ENCODE data around the gene MT1M. TPM values are rescaled to one million over a fixed set of nuclear protein-coding genes. Genes with fewer than 3 reads are reported as not detected.
"Not testable (repeated sequence)": the region's sequence is repeated elsewhere in the genome, so short reads cannot be mapped to it uniquely, and the experiment has no call there.

MT1M gene
- total RNA-seq, 1 donor from 2014 or later, result 0.90 TPM

DNA sequence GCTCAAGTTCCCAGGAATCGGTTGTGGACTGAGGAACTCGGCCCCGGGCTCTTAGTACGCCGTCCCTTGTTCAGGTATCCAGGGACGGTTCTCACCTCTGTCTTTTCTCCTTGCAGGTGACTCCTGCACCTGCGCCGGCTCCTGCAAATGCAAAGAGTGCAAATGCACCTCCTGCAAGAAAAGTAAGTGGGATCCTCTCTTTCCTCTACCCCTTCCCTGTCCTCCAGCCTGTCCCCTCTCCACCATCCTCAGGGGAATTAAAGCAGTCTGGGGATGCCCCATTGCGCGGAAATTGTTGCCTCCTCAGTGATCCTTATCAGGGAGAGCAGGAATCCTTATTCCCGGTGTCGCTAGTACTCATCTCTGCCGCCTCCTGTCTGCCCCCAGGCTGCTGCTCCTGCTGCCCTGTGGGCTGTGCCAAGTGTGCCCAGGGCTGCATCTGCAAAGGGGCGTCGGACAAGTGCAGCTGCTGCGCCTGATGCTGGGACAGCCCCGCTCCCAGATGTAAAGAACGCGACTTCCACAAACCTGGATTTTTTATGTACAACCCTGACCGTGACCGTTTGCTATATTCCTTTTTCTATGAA, 23.5 kb upstream of the MT1M start:
- peak in 1 of 2 donors; percentile 14 for DNase-seq (ENCODE audit: low read depth in 2 of 2)

DNA sequence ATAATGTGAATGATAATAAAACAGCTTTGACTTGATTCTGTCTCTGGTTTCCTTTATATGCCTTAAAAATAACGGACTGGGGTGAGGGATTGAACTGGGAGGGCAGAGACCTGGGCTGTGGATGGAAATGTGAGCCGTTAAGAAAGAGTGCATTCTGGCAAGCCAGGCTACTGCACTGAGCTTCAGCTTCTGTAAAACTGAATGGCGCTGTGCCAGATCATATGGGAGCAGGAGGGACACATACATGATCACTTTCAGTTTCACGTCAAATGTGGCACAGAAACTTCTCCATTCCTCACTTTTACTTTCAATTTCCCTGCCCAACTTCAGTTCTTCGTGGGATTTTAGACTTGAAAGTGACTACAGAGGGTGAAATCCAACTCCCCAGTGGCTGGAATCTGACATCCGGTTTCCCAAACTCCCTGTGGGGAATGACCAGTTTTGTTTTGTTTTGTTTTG, 23.0 kb upstream of the MT1M start:
- peak; percentile 83 to 86 for DNase-seq (ENCODE audit: low read depth in 2 of 2)

DNA sequence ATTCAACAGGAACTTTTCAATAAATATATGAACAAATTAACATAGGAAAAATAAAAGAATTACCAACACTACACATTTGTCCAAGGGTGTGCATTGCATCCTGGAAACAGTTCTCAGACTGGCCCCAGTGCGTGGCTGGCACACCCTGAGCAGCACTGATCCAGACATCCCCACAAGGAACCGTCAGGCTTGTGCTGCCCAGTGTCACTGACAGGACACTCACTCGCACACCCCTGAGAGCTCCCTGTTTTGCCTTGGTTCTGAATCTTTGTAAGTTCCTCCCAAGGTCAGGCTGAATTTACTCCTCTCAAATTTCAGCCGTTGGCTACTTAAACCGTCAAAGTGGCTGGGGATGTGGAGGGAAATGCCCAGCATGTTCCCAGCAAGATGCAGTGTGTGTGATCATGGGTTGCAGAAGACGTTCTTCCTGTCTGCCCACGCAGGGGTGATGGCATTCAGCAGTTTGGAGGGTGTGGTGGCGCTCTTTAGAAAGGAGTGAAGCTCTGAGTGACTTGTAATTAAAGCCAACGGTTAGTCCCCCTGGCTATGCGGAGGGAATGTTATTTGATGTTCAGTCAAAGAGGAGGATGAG, 22.3 kb upstream of the MT1M start:
- peak in 1 of 2 donors; percentile 70 for DNase-seq (ENCODE audit: low read depth in 2 of 2)

DNA sequence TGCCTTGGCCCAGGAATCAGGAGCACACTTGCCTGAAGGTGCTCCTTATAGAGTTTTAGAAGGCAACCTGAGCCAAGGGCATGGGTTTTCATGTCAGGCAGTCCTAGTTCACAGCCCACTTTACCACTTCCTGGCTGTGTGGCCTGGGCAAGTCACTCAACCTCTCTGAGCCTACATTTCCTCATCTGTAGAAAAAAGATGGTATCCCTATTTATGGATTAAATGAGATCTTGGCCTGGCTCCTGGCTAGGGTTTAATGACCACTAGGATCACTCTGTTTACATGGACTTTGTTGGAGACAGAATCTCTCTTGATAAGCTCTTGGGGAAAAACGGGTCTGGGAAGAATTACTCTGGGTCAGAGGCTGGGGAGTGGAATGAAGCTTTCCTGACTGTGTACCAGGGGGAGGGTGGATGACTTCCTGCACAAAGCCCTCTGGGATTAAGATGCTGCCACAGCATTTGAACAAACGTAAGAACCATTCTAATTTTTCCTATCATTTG, 21.8 kb upstream of the MT1M start:
- no peak for DNase-seq (ENCODE audit: low read depth in 2 of 2)

DNA sequence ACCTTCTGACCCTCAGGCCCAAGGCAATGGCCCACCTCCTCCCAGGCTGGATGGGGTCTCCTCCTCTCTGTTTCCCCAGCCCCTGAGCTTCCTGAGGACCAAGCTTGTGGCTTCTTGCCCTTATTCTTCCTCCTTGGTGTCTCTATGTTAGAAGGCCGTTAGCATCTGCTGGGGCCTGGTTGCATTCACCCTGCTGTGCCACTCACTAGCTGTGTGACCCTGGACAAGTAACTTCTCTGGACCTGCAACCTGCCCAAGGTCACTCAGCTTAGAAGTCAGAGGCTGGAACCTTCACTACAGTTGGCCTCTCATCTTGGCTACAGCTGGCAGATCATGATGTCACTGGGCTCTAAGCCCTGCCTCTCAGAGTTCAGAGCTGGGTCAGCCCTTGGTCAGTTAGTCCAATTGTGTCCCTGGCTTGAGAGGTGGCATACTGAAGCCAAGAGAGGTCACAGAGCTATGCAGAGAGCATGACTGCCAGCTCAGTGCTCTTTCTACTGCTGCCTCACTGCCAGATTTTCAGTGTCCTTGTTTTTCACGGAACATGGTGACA, 21.1 kb upstream of the MT1M start:
- DNase-seq (ENCODE audit: low read depth in 2 of 2), result peak in 1 of 2 donors; percentile 51

DNA sequence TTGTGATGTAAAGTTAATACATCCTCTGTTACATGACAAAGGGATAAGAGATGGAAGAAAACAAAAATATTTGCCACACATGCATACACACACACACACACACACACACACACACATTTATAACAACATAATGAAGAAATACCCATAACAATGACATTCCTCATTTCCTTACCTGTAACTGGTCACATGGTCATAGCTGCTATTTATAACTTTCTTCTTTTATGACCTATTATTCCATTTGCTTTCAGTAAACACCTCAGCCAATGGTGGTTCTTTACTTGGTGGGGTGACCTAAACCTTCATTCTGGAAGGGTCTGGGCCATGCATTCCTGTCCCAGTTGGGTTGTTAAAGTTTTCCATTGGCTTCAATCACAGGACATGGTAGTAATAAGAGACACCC, 18.8 kb upstream of the MT1M start:
- DNase-seq (ENCODE audit: low read depth in 2 of 2), result no peak

DNA sequence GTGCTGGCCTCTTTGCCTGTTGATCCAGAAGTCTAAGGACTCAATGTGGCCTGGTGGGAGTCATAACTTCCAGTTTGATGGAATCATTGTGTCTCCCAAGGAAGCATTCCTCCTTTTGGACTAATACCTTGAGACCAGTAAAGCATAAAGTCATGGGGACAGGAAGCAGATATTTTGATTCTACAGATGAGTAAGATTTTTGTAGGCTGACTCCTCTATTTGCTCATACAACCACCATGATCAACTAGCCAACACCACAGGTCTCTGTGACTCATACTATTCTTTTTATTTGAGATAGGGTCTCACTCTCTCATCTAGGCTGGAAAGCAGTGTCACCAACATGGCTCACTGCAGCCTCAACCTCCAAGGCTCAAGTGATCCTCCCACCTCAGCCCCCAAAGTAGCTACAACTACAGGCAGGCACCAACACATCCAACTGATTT, 17.9 kb upstream of the MT1M start:
- peak in 1 of 2 donors; percentile 63 for DNase-seq (ENCODE audit: low read depth in 2 of 2)

DNA sequence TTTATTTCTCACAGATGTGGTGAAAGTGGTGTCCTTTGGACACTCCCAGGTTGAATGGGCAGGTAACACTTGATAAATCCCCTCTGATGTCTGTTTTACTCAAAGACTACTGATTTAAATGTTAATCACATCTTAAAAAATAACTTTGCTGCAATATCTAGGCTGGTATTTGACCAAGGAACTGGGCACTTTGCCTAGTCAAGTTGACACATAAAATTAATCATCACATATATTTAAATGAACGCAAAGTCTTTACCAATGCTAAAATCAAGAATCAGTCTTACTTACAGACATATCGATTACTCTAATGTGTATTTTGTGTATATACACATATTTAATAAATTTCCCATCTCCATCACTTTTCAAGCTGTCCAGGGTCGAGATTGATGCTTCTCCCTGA, 17.1 kb upstream of the MT1M start:
- DNase-seq (ENCODE audit: low read depth in 2 of 2), result no peak

DNA sequence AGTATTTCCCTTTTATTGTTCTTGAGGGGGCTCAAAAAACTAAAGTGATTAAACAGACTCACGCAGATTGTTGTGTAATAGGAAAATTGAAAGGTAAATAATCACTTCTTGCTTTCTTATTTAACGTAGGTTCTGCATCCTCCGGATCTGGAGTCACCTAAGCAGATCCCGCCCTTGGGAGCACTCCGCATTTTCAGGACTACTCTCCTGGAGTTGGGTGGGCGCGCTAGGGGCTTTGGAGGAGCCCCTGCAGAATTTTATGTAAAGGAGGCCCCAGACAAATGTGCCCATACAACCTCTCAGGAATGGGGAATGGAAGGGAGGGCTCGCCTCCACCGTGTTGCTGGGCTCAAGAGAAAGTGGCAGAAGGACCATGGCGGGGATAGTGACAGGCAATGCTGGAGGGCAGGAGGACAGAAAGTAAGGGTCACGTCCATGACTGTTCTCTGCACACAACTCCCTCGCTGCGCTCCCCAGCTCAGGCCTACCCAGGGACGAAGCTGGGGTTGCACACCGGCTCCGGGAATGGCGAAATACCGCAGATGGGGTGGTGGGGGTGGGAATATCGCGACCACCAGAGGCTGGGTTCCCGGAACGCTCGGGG, 15.7 kb upstream of the MT1M start:
- no peak for DNase-seq (ENCODE audit: low read depth in 2 of 2)

DNA sequence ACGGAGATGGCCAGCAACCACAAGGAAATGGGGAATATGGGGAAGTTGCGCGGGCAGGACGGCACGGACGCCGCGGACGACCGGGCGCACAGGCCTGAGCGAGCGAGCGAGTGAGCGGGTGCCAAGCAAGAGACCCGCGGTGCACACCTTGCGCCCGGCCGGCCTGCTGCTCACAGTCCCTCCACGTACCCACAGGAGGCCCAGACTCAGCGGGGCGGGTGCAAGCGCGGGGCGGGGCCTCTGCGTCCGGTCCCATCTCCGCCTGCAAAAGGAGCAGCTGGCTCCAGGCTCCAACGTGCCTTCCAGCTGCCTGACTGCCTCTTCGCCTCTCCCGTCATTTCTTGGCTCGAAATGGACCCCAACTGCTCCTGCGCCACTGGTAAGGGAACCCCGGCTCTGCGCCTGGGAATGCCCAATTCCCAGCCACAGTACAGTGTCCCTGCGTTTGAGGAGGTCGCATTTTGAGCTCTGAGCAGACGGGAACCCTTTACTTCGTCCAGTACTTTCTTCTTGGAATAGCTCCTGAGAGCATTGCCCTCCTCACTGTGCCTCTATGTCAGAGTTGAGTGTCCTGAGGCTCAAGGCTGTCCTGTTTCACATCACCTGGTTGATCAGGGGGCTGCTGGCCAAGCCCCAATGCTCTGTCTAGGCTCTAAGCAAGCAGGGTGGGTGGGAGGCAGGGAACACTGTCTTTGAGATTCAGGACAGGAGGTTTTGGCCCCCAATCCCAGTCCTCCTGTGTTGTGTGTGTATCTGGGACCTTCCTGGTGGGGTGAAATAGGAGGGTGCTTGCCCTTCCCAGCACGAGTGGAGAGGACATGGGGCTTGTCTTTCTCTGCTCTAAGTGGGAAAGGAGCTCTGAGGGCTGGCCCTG, 15.0 kb upstream of the MT1M start:
- DNase-seq (ENCODE audit: low read depth in 2 of 2), result peak in 1 of 2 donors; percentile 50

DNA sequence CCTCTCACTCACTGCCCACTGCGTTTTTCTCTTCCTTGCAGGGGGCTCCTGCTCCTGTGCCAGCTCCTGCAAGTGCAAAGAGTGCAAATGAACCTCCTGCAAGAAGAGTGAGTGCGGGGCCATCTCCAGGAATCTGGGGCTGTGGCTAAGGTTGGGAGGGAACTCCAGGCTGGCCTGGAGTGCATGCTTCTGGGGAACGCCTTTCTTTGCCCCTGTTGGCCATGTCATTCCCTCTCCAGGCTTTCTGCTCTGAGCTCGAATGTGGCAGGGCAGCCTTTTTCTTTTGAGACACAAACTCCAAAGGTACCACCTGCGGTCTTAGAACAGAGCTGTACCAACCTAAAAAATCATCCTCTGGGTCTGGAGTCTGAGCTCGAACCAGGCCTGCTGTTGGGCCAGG, 14.3 kb upstream of the MT1M start:
- no peak for DNase-seq (ENCODE audit: low read depth in 2 of 2)

DNA sequence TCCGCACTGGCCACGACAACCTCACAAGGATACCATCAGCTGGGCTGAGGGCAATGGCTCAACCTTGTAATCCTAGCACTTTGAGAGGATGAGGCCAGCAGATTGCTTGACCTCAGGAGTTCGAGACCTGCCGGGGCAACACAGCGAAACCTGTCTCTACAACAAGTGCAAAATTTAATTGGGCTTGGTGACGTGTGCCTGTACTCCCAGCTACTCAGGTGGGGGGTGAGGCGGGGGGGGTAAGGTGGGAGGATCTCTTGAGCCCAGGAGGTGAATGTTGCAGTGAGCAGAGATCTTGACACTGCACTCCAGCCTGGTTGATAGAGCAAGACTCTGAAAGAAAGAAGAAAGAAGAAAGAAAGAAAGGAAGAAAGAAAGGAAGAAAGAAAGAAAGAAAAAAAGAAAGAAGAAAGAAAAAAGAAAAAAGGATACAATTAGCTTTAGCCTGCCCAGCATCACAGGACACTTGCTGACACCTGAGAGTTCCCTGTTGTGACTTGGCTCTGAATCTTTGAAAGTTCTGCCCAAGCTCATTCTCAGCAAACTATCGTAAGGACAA, 12.0 kb upstream of the MT1M start:
- no peak for DNase-seq (ENCODE audit: low read depth in 2 of 2)

DNA sequence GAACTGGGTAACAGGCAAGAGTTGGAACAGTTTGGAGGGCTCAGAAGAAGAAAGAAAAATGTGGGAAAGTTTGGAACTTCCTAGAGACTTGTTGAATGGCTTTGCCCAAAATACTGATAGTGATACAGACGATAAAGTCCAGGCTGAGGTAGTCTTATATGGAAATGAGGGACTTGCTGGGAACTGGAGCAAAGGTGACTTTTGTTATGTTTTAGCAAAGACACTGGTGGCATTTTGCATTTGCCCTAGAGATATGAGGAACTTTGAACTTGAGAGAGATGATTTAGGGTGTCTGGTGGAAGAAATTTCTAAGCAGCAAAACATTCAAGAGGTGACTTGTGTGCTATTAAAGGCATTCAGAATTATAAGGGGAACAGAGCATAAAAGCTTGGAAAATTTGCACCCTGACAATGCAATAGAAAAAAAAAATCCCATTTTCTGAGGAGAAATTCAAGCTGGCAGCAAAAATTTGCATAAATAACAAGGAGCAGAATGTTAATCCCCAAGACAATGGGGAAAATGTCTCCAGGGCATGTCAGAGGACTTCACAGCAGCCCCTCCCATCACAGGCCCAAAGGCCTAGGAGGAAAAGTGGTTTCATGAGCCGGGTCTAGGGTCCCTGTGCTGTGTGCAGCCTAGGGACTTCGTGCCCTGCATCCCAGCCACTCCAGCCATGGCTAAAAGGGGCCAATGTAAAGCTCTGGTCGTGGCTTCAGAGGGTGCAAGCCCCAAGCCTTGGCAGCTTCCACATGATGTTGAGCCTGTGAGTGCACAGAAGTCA, 10.6 kb upstream of the MT1M start:
- not testable (repeated sequence) for DNase-seq (ENCODE audit: low read depth in 2 of 2)

DNA sequence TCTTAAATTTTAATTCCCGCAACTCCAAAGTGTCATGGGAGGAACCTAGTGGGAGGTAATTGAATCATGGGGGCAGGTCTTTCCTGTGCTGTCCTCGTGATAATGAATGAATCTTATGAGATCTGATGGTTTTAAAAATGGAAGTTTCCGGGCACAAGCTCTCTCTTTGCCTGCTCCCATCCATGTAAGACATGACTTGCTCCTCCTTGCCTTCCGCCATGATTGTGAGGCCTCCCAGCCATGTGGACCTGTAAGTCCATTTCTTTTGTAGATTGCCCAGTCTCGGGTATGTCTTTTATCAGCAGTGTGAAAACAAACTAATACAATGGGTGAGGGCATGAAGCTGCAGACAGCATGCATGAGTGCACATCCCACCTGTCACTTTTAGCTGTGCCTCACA, 9.3 kb upstream of the MT1M start:
- not testable (repeated sequence) for DNase-seq (ENCODE audit: low read depth in 2 of 2)

DNA sequence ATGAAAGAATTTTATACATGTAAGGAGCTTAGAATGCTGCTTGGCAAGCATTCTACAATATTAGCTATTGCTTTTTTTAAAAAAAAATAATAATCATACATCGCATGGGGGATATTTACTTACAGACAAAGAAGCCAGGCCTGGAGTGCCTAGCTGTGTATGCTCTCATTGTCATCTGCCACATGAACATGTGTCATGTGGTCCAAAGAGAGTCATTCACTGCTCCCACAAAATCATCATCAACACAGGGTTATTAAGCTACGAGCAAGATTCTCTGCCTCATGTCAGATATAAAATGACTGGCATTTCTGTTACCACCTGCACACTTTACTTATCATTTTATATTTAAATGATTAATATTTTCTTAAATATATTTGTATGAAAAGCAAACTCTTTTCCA, 8.8 kb upstream of the MT1M start:
- DNase-seq (ENCODE audit: low read depth in 2 of 2), result no peak

DNA sequence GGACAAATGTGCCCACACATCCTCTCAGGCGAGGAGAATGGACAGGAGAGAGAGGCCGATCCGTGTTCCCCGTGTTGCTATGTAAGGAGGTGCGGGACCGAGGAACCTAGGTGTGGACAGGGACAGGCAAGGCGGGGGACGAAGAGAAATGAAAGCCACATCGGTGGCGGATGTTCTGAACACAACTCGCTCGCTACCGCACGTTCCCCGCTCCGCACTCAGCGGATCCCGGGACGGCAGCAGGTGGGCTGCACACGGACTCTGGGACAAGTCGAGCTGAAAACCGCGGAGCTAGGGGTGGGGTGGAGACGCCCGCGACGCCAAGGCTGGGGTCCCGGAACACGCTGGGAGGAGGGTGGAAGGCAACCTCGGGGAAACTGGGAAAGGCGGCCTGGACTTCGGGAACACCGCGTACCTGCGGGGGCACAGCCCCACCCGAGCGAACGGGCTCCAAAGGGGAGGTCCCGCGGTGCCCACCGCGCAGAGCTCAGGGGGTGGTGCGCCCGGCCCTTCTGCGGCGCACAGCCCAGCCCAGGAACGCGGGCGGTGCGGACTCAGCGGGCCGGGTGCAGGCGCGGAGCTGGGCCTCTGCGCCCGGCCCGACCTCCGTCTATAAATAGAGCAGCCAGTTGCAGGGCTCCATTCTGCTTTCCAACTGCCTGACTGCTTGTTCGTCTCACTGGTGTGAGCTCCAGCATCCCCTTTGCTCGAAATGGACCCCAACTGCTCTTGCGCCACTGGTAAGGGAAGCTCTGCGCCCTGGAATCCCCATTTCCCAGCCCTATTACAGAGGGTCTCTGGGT, 7.1 kb upstream of the MT1M start, which contains the start of gene MT1E:
Gene MT1E (plus strand): TSS at position 642 of the 803 bp plus-strand sequence. CDS start 71 bp downstream, at position 713.
- DNase-seq (ENCODE audit: low read depth in 2 of 2), result peak in 1 of 2 donors; percentile 68

DNA sequence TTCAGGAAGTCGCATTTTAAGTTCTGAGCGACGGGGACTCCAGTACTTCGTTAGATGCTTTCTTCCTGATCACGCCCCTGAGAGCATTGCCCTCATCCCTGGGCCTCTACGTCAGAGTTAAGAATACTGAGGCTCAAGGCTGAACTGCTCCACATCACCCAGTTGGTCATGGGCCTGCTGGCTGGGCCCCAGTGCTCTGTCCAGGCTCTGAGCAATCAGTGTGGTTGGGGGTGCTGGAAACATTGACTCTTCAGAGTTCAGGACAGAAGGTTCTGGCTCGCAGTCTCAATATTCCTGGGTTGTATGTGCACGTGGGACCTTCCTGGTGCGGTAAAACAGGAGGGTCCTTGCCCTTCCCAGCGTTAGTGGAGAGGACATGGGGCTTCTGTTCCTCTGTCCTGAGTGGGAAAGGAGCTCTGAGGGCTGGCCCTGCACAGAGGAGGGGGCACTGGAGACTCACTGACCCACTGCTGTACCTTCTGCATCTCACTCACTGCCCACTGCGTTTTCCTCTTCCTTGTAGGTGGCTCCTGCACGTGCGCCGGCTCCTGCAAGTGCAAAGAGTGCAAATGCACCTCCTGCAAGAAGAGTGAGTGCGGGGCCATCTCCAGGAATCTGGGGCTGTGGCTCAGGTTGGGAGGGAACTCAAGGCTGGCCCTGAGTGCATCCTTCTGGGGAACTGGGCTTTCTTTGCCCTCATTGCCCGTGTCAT, 6.4 kb upstream of the MT1M start:
- peak in 1 of 2 donors; percentile 63 for DNase-seq (ENCODE audit: low read depth in 2 of 2)

DNA sequence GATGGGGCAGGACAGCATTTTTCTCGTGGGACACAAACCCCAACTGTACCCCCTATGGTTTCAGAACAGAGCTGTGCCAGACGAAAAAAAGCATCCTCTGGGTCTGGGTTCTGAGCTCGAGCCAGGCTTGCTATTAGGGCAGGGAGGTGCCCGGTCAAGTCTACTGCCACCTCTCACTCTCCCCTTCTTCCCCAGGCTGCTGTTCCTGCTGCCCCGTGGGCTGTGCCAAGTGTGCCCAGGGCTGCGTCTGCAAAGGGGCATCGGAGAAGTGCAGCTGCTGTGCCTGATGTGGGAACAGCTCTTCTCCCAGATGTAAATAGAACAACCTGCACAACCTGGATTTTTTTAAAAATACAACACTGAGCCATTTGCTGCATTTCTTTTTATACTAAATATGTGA, 5.8 kb upstream of the MT1M start:
- no peak for DNase-seq (ENCODE audit: low read depth in 2 of 2)

Data from dermis microvascular lymphatic vessel endothelial cell (primary cell).